HCT116 (cell line): ENCODE results near the gene HIVEP1.

Experiments
- CBX3 ChIP-seq: IDR thresholded peaks from 2 replicates; pipeline ENCODE4 v1.6.1; 2012; ENCODE audit warnings: low read depth
- RAD21 ChIP-seq: IDR thresholded peaks from 2 replicates; pipeline ENCODE4 v1.6.1; 2012; ENCODE audit warnings: low read depth, mild to moderate bottlenecking
- SIN3A ChIP-seq: IDR thresholded peaks from 2 replicates; pipeline ENCODE4 v1.6.1; 2012; ENCODE audit warnings: low read depth
- ZFX ChIP-seq: fragments of 450-650 bp; IDR thresholded peaks from 2 replicates; pipeline ENCODE4 v1.6.1; 2017
- ZNF274 ChIP-seq: fragments of 200-500 bp; sonication (Bioruptor generic); IDR thresholded peaks from 2 replicates; pipeline ENCODE4 v1.6.1; 2014; ENCODE audit warnings: mild to moderate bottlenecking, low read depth, low read length, inconsistent platforms
- TF ChIP-seq, protein P1 (sequence below), 3 experiments: fragments of 200-600 bp in 1 of 3; sonication (generic) in 1 of 3; IDR thresholded peaks in 2 of 3; conservative IDR thresholded peaks in 1 of 3; 2 replicates each; pipeline ENCODE4 v1.5.1; 2012 to 2017; ENCODE audit warnings: low read depth in 2 of 3, low read length in 2 of 3, antibody characterized with exemption in 1 of 3, borderline replicate concordance in 1 of 3, control low read depth in 1 of 3, mild to moderate bottlenecking in 1 of 3, mixed read lengths in 1 of 3, mixed run types in 1 of 3, moderate library complexity in 1 of 3; ENCODE audit not compliant: insufficient read depth in 1 of 3

DNA sequence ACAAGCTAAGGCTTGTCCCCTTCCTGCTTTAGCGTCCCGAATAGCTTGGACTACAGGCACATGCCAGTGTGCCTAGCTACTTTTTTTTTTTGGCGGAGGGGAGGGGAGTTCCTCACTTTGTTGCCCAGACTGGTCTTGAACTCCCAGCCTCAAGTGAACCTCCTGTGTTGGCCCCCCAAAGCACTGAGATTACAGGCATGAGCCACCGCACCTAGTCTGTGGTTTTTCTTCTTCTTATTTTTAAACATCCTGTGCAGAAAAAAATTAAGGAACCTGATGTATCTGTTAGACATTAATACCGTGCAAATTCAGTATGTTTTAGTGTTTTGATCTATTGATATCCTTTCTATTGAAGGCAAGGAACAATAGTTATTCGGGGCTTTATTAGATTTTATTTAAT is 25.7 kb downstream of the HIVEP1 start:
- TF ChIP-seq, protein P1, sequence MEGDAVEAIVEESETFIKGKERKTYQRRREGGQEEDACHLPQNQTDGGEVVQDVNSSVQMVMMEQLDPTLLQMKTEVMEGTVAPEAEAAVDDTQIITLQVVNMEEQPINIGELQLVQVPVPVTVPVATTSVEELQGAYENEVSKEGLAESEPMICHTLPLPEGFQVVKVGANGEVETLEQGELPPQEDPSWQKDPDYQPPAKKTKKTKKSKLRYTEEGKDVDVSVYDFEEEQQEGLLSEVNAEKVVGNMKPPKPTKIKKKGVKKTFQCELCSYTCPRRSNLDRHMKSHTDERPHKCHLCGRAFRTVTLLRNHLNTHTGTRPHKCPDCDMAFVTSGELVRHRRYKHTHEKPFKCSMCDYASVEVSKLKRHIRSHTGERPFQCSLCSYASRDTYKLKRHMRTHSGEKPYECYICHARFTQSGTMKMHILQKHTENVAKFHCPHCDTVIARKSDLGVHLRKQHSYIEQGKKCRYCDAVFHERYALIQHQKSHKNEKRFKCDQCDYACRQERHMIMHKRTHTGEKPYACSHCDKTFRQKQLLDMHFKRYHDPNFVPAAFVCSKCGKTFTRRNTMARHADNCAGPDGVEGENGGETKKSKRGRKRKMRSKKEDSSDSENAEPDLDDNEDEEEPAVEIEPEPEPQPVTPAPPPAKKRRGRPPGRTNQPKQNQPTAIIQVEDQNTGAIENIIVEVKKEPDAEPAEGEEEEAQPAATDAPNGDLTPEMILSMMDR (IDR thresholded peaks at IDR 0.05 in 2 of 3, conservative IDR thresholded peaks at IDR 0.05 in 1 of 3; ENCODE audit: borderline replicate concordance in 1 of 3, insufficient read depth in 1 of 3, low read depth in 2 of 3, low read length in 2 of 3) = no peak
- TF ChIP-seq ZFX (no peak), ZNF274 (no peak), CBX3 (no peak), SIN3A (no peak), RAD21 (no peak)
